ENCODE data around the gene INF2. TPM values are rescaled to one million over a fixed set of nuclear protein-coding genes. Genes with fewer than 3 reads are reported as not detected.

The INF2 gene
- total RNA-seq, 1 experiment from 2014 or later, result 70.8 TPM

DNA sequence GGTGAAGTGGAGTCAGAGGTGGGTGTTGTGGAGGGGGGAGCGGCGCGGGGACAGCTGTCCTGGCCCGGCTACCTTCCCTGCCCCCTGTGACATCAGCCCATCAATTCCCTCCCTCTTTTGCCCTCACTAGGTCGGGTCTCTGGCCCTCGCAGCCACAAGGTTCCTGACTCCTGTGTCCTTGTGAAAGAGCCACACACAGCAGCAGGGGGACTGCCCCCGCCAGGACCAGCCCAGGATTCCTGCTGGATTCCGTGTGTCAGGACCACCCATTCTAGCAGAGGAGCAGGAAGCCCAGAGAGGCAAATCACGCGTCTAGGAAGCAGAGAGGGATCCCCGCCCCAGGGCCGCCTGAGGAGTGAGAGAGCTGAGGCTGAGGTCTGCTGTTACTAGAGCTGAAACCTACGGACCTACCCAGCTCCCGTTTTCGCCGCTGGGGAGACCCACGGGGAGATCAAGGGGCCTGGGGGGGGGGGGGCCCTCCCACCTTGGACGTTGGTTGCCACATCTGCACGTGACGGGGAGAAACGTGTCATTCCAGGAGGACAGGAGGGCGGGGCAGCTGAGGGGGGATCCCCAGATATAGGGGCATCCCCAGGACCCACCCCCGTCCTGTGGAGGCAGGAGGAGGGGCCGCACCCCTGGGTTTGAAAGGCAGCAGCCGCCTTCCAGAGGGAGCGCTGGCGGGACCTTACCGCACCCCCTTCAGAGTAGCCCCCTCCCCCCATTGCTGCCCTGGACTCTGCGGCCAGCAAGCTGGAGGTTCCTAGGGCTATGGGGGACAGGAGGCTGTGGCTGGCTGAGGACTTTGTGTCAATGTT, 12.5 kb upstream of the INF2 start:
- DNase-seq, result no peak
- no peak for TF ChIP-seq CTCF (IDR thresholded peaks at IDR 0.05; ENCODE audit: insufficient read depth in 1 of 2, low read depth in 1 of 2, low read length in 1 of 2, severe bottlenecking in 1 of 2, unreplicated experiment in 1 of 2)
- ChIA-PET CTCF (interaction anchor here (1.2 to 1.6 kb wide), 4 partner anchors 11 to 47 kb away, joined by 3 to 7 read pairs (median 4); partner anchors contain the start of gene ADSS1), POLR2A (interaction anchor here (1.0 to 2.2 kb wide), 4 partner anchors 11 to 76 kb away, joined by 3 to 23 read pairs (median 8); partner anchors contain the start of gene SIVA1)
- intact Hi-C loops (cut with micrococcal nuclease; ENCODE audit: unreplicated experiment), result no loop called here
- peaks cover 26% of the 10 kb centered on the region for H3K4me1 Mint-ChIP-seq (ENCODE audit: low read depth, unreplicated experiment)
- Histone ChIP-seq H3K4me1 (peaks cover 52% of the 10 kb centered on the region), H3K27me3 (replicated peaks; ENCODE audit: control insufficient read depth, insufficient read depth, low read length) (no peaks in the 10 kb centered on the region), H3K36me3 (ENCODE audit: control insufficient read depth, insufficient read depth, low read length) (no peaks in the 10 kb centered on the region), H3K4me3 (ENCODE audit: low read depth, low read length) (peak overlapping the region; percentile 66), H3K9me3 (no peaks in the 10 kb centered on the region)
- BruUV-seq (replicated peaks), result no TSS peak
- H3K4me3 Mint-ChIP-seq (ENCODE audit: unreplicated experiment), result peak overlapping the region; percentile 80
- H3K27ac Mint-ChIP-seq (ENCODE audit: unreplicated experiment), result peak overlapping the region; percentile 65
- H3K9me3 Mint-ChIP-seq (ENCODE audit: unreplicated experiment), result no peaks in the 10 kb centered on the region
- H3K36me3 Mint-ChIP-seq (ENCODE audit: insufficient read depth, unreplicated experiment), result no peaks in the 10 kb centered on the region
- no peaks in the 10 kb centered on the region for H3K27me3 Mint-ChIP-seq (ENCODE audit: insufficient read depth, unreplicated experiment)

- Mint-ChIP-seq H3K27me3 (ENCODE audit: insufficient read depth, unreplicated experiment) (no peaks in the 10 kb centered on the region), H3K27ac (ENCODE audit: unreplicated experiment) (peak overlapping the region; percentile 93), H3K4me1 (ENCODE audit: low read depth, unreplicated experiment) (peaks cover 31% of the 10 kb centered on the region), H3K9me3 (ENCODE audit: unreplicated experiment) (no peaks in the 10 kb centered on the region), H3K36me3 (ENCODE audit: insufficient read depth, unreplicated experiment) (no peaks in the 10 kb centered on the region), H3K4me3 (ENCODE audit: unreplicated experiment) (peak overlapping the region; percentile 80)
- DNase-seq, result peak; percentile 72 to 75
- Histone ChIP-seq H3K27me3 (replicated peaks; ENCODE audit: control insufficient read depth, insufficient read depth, low read length) (no peaks in the 10 kb centered on the region), H3K36me3 (ENCODE audit: control insufficient read depth, insufficient read depth, low read length) (no peaks in the 10 kb centered on the region), H3K9me3 (no peaks in the 10 kb centered on the region), H3K4me1 (peaks cover 60% of the 10 kb centered on the region), H3K4me3 (ENCODE audit: low read depth, low read length) (peak overlapping the region; percentile 66)
- no peak for TF ChIP-seq CTCF (IDR thresholded peaks at IDR 0.05; ENCODE audit: insufficient read depth in 1 of 2, low read depth in 1 of 2, low read length in 1 of 2, severe bottlenecking in 1 of 2, unreplicated experiment in 1 of 2)
- intact Hi-C loops (cut with micrococcal nuclease; ENCODE audit: unreplicated experiment), result no loop called here
- TSS peak; percentile 86 for BruUV-seq (replicated peaks)
- CTCF ChIA-PET, result interaction anchor here (0.7 to 1.6 kb wide), 6 partner anchors 10 to 75 kb away, joined by 3 to 10 read pairs (median 4); partner anchors contain the start of genes ADSS1 and SIVA1
- POLR2A ChIA-PET, result interaction anchor here (0.7 to 2.2 kb wide), 5 partner anchors 10 to 92 kb away, joined by 3 to 23 read pairs (median 8); partner anchors contain the start of gene SIVA1
Measured at GRCh38 chr14:104677512-104678332, 11.7 kb upstream of the INF2 start.

DNA sequence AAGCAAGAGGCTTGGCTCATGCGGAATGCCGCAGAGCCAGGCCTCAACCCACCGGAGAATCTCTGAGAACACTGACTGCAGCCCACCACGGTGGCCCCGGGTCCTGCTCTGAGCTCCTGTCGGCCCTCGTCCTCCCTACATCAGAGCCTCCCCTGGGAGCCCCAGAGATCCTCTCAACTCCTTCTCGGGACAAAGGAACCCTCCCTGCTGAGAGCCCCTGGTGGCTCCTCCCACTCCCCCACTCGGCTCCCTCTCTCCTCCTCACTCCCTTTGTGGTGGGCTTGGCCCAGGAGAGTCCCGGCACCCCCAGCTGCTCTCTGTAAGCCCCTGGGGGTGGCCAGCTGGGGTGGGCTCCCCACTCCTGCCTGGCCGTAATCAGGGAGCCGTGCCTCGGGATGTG, 11.1 kb upstream of the INF2 start:
- no peaks in the 10 kb centered on the region for H3K27me3 ChIP-seq (replicated peaks; ENCODE audit: control insufficient read depth, insufficient read depth, low read length)
- H3K4me3 ChIP-seq (ENCODE audit: low read depth, low read length), result peak overlapping the region; percentile 66
- intact Hi-C loops (cut with micrococcal nuclease; ENCODE audit: unreplicated experiment), result no loop called here
- no peaks in the 10 kb centered on the region for H3K9me3 ChIP-seq
- POLR2A ChIA-PET, result interaction anchor here (0.7 to 2.2 kb wide), 2 partner anchors 10 to 92 kb away, joined by 3 to 23 read pairs; no protein-coding TSS in a partner anchor
- peak overlapping the region; percentile 93 for H3K27ac Mint-ChIP-seq (ENCODE audit: unreplicated experiment)
- H3K9me3 Mint-ChIP-seq (ENCODE audit: unreplicated experiment), result no peaks in the 10 kb centered on the region
- no peak for DNase-seq
- CTCF ChIA-PET, result interaction anchor here (0.7 to 1.6 kb wide), 6 partner anchors 10 to 74 kb away, joined by 3 to 10 read pairs (median 4); partner anchors contain the start of genes ADSS1 and SIVA1
- BruUV-seq (replicated peaks), result TSS peak; percentile 72
- H3K4me1 ChIP-seq, result peaks cover 64% of the 10 kb centered on the region
- H3K36me3 Mint-ChIP-seq (ENCODE audit: insufficient read depth, unreplicated experiment), result no peaks in the 10 kb centered on the region
- no peak for TF ChIP-seq CTCF (IDR thresholded peaks at IDR 0.05; ENCODE audit: insufficient read depth in 1 of 2, low read depth in 1 of 2, low read length in 1 of 2, severe bottlenecking in 1 of 2, unreplicated experiment in 1 of 2)
- H3K4me1 Mint-ChIP-seq (ENCODE audit: low read depth, unreplicated experiment), result peaks cover 36% of the 10 kb centered on the region
- H3K4me3 Mint-ChIP-seq (ENCODE audit: unreplicated experiment), result peak overlapping the region; percentile 80
- no peaks in the 10 kb centered on the region for H3K36me3 ChIP-seq (ENCODE audit: control insufficient read depth, insufficient read depth, low read length)
- H3K27me3 Mint-ChIP-seq (ENCODE audit: insufficient read depth, unreplicated experiment), result no peaks in the 10 kb centered on the region
